ENCODE results near the gene SEMA5B.

Gene SEMA5B

DNA sequence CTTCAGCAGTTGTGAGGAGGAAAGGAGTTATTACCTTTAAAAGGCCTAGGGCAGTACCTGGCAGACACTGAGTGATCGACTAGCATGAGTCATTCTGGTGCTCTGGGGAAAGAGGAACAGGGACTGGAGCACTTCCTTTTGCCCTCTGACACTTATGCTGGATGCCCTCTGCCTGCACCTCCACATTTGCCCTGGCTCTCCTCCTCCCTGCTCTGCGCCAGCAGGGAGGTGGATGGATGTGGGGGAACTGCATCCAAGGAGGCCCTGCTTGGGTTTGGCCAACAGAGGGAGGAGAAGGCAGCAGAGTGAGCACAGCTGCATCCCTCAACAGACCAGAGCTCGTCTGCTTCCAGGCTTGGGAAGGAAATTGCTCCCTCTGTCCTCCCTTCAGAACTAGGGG lies 75.0 kb downstream of the SEMA5B start:
- no peak overlapping the region for H3K9ac ChIP-seq (ENCODE audit: insufficient read length, low read depth)
- peaks cover 6% of the 10 kb centered on the region; the same call in 1 of the 2 replicates for H3K9me3 ChIP-seq (ENCODE audit: insufficient read depth, low read length)
- no peaks in the 10 kb centered on the region for H3K36me3 ChIP-seq (ENCODE audit: insufficient read depth, insufficient read length, low read length)
- no peak for DNase-seq (ENCODE audit: low read depth, low spot score)
- H3K4me3 ChIP-seq (ENCODE audit: insufficient read length, low read depth), result no peak overlapping the region
- peaks cover 22% of the 10 kb centered on the region for H3K4me1 ChIP-seq (ENCODE audit: insufficient read depth, insufficient read length)
- TF ChIP-seq YY1 (IDR thresholded peaks at IDR 0.05; ENCODE audit: insufficient read depth, insufficient read length), result no peak
- no peak for TF ChIP-seq ZNF274 (IDR thresholded peaks at IDR 0.05; ENCODE audit: low read depth, low read length)
- TF ChIP-seq SUZ12 (IDR thresholded peaks at IDR 0.05; ENCODE audit: extremely low read depth, insufficient read depth, insufficient read length), result no peak
- H3K27me3 ChIP-seq (ENCODE audit: insufficient read depth, insufficient read length), result no peaks in the 10 kb centered on the region

DNA sequence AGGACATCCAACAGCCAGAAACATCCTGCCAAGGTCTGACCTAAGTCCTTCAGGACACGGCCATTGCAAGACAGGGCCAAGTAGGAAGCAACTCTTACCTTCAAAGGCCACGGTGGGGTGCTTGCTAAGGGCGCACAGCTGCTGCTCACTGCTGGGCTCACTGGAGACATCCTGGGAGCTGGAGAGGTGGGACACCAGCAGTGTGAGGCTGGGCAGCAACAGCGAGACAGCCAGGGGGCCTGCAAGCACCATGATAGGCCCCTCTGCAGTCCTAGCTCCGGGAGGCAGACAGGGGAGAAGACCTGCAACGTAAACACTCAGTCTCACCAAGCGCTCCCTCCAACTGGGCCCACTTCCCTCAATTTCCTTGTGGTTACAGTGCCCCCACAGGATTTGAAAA lies 79.2 kb downstream of the SEMA5B start:
- no peak overlapping the region for H3K9ac ChIP-seq (ENCODE audit: insufficient read length, low read depth)
- H3K27me3 ChIP-seq (ENCODE audit: insufficient read depth, insufficient read length), result no peaks in the 10 kb centered on the region
- H3K4me3 ChIP-seq (ENCODE audit: insufficient read length, low read depth), result no peak overlapping the region
- H3K4me1 ChIP-seq (ENCODE audit: insufficient read depth, insufficient read length), result peaks cover 12% of the 10 kb centered on the region
- TF ChIP-seq YY1 (IDR thresholded peaks at IDR 0.05; ENCODE audit: insufficient read depth, insufficient read length) (no peak), ZNF274 (IDR thresholded peaks at IDR 0.05; ENCODE audit: low read depth, low read length) (no peak), SUZ12 (IDR thresholded peaks at IDR 0.05; ENCODE audit: extremely low read depth, insufficient read depth, insufficient read length) (no peak)
- no peaks in the 10 kb centered on the region for H3K36me3 ChIP-seq (ENCODE audit: insufficient read depth, insufficient read length, low read length)
- H3K9me3 ChIP-seq (ENCODE audit: insufficient read depth, low read length), result peaks cover 6% of the 10 kb centered on the region; the same call in 1 of the 2 replicates
- no peak for DNase-seq (ENCODE audit: low read depth, low spot score)

DNA sequence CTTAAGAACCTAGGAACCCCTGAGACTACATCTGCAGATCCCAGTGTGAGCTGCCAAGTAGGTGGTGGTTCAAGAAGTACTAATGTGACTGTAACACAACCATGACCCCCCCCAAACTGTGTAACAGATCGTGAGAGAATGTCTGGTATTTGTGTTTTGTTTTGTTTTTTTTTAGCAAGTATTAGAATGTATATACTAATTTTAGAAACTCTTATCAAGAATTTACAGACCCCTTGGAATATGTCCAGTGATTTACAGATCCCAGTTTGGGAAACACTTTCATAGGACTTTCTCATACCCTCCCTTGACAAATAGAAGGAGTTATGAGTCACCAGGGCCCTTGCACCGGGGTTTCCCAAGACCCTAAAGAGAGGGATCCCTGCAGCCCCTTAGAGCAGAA lies 79.8 kb downstream of the SEMA5B start:
- H3K36me3 ChIP-seq (ENCODE audit: insufficient read depth, insufficient read length, low read length), result no peaks in the 10 kb centered on the region
- TF ChIP-seq YY1 (IDR thresholded peaks at IDR 0.05; ENCODE audit: insufficient read depth, insufficient read length) (no peak), ZNF274 (IDR thresholded peaks at IDR 0.05; ENCODE audit: low read depth, low read length) (no peak), SUZ12 (IDR thresholded peaks at IDR 0.05; ENCODE audit: extremely low read depth, insufficient read depth, insufficient read length) (no peak)
- H3K27me3 ChIP-seq (ENCODE audit: insufficient read depth, insufficient read length), result no peaks in the 10 kb centered on the region
- H3K4me3 ChIP-seq (ENCODE audit: insufficient read length, low read depth), result no peak overlapping the region
- peaks cover 6% of the 10 kb centered on the region; the same call in 1 of the 2 replicates for H3K9me3 ChIP-seq (ENCODE audit: insufficient read depth, low read length)
- no peak for DNase-seq (ENCODE audit: low read depth, low spot score)
- H3K9ac ChIP-seq (ENCODE audit: insufficient read length, low read depth), result no peak overlapping the region
- peaks cover 16% of the 10 kb centered on the region for H3K4me1 ChIP-seq (ENCODE audit: insufficient read depth, insufficient read length)

DNA sequence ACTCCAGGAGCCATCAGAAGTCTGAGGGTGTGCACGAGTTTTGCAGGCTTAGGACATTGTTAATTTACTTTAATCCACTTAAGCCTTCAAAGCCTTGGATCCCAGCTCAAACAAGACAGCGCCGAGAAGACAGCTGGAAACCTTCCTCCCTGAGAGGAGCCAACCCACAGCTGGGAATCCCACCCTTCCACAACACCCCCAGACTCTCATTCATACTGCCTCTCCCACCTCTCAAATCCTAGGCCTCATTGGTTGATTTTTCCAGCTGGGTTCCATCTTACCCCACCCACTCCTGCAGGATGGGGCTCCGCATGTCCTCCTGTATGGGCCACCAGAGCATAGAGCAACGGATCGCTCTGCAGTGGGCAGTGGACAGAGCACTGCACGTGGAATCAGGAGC lies 80.4 kb downstream of the SEMA5B start:
- Histone ChIP-seq H3K4me3 (ENCODE audit: insufficient read length, low read depth) (no peak overlapping the region), H3K27me3 (ENCODE audit: insufficient read depth, insufficient read length) (no peaks in the 10 kb centered on the region), H3K36me3 (ENCODE audit: insufficient read depth, insufficient read length, low read length) (no peaks in the 10 kb centered on the region), H3K9ac (ENCODE audit: insufficient read length, low read depth) (no peak overlapping the region), H3K9me3 (ENCODE audit: insufficient read depth, low read length) (peaks cover 6% of the 10 kb centered on the region; the same call in 1 of the 2 replicates), H3K4me1 (ENCODE audit: insufficient read depth, insufficient read length) (peaks cover 11% of the 10 kb centered on the region)
- no peak for DNase-seq (ENCODE audit: low read depth, low spot score)
- TF ChIP-seq ZNF274 (IDR thresholded peaks at IDR 0.05; ENCODE audit: low read depth, low read length) (no peak), SUZ12 (IDR thresholded peaks at IDR 0.05; ENCODE audit: extremely low read depth, insufficient read depth, insufficient read length) (no peak), YY1 (IDR thresholded peaks at IDR 0.05; ENCODE audit: insufficient read depth, insufficient read length) (no peak)

DNA sequence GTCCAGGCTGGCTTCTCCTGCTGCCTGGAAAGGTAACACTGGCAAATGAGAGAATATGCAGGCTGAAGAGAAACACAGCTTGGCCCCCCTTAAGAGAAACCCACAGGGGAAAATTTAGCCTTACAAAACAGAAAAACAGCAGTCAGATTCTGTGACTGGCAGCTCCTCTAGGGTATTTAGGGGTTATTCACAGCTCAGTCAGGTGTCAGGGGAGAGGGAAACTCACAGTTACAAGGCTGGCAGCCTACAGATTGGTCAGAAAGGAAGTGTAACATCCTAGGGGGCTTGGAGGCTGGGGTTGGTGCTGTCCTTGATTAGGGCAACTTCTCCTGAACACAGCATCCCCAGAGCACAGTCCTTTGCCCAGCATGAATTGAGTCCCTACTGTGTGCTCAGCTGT lies 81.4 kb downstream of the SEMA5B start:
- no peak for DNase-seq (ENCODE audit: low read depth, low spot score)
- no peaks in the 10 kb centered on the region for H3K27me3 ChIP-seq (ENCODE audit: insufficient read depth, insufficient read length)
- H3K9ac ChIP-seq (ENCODE audit: insufficient read length, low read depth), result no peak overlapping the region
- TF ChIP-seq YY1 (IDR thresholded peaks at IDR 0.05; ENCODE audit: insufficient read depth, insufficient read length) (no peak), SUZ12 (IDR thresholded peaks at IDR 0.05; ENCODE audit: extremely low read depth, insufficient read depth, insufficient read length) (no peak), ZNF274 (IDR thresholded peaks at IDR 0.05; ENCODE audit: low read depth, low read length) (no peak)
- no peaks in the 10 kb centered on the region for H3K36me3 ChIP-seq (ENCODE audit: insufficient read depth, insufficient read length, low read length)
- peaks cover 11% of the 10 kb centered on the region for H3K4me1 ChIP-seq (ENCODE audit: insufficient read depth, insufficient read length)
- H3K9me3 ChIP-seq (ENCODE audit: insufficient read depth, low read length), result 0 out of 2 replicates have a peak, but pooled peaks cover 6% of the 10 kb centered on the region
- H3K4me3 ChIP-seq (ENCODE audit: insufficient read length, low read depth), result no peak overlapping the region

DNA sequence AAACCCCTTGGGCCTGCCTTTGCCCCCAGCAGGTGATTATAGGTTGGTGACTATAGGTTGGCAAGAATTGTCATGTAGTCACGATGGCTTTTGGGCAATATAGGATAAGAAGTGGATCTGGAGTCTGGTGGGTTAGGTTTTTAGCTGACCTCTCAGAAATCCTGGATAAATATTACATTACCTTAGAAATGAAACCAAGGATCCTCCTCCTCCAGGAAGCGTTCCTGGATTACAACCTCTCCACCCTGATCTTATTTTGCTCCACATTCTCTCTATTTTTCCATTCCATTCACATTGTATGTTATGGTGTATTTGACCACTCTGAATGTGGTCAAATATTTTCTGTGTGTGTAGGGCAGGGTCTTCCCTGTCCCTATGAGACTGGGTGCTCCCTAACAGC lies 82.3 kb downstream of the SEMA5B start:
- Histone ChIP-seq H3K9ac (ENCODE audit: insufficient read length, low read depth) (no peak overlapping the region), H3K9me3 (ENCODE audit: insufficient read depth, low read length) (no peaks in the 10 kb centered on the region), H3K36me3 (ENCODE audit: insufficient read depth, insufficient read length, low read length) (no peaks in the 10 kb centered on the region), H3K27me3 (ENCODE audit: insufficient read depth, insufficient read length) (no peaks in the 10 kb centered on the region), H3K4me3 (ENCODE audit: insufficient read length, low read depth) (no peak overlapping the region), H3K4me1 (ENCODE audit: insufficient read depth, insufficient read length) (peaks cover 11% of the 10 kb centered on the region)
- DNase-seq (ENCODE audit: low read depth, low spot score), result no peak
- TF ChIP-seq SUZ12 (IDR thresholded peaks at IDR 0.05; ENCODE audit: extremely low read depth, insufficient read depth, insufficient read length) (no peak), YY1 (IDR thresholded peaks at IDR 0.05; ENCODE audit: insufficient read depth, insufficient read length) (no peak), ZNF274 (IDR thresholded peaks at IDR 0.05; ENCODE audit: low read depth, low read length) (no peak)

DNA sequence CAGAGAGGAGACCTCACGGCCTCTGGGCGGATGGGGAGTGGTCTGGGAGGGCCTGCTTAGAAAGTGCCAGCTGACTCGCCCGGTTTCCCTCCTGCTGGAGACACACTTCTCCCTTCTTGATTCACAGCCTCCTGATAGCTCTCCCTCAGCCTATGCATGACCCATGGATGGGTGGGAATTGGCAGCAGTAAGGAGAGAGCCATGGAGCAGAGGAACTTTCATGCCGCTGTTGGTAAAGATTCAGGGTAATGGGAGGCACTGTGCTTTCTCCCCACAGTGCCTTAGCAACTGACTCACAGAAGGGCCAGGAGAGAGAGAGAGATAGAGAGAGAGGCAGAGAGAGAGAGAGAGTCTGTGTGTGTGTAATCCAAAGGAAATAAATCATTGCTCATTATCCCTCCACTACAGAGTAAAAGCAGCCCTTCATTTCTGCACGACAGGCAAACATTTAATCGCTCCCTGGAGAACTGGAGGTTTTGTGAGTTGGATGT lies 82.8 kb downstream of the SEMA5B start:
- no peak overlapping the region for H3K4me3 ChIP-seq (ENCODE audit: insufficient read length, low read depth)
- no peaks in the 10 kb centered on the region for H3K27me3 ChIP-seq (ENCODE audit: insufficient read depth, insufficient read length)
- H3K36me3 ChIP-seq (ENCODE audit: insufficient read depth, insufficient read length, low read length), result no peaks in the 10 kb centered on the region
- no peak for DNase-seq (ENCODE audit: low read depth, low spot score)
- H3K4me1 ChIP-seq (ENCODE audit: insufficient read depth, insufficient read length), result peaks cover 11% of the 10 kb centered on the region
- H3K9ac ChIP-seq (ENCODE audit: insufficient read length, low read depth), result no peak overlapping the region
- no peaks in the 10 kb centered on the region for H3K9me3 ChIP-seq (ENCODE audit: insufficient read depth, low read length)
- no peak for TF ChIP-seq YY1 (IDR thresholded peaks at IDR 0.05; ENCODE audit: insufficient read depth, insufficient read length)
- TF ChIP-seq ZNF274 (IDR thresholded peaks at IDR 0.05; ENCODE audit: low read depth, low read length), result no peak
- no peak for TF ChIP-seq SUZ12 (IDR thresholded peaks at IDR 0.05; ENCODE audit: extremely low read depth, insufficient read depth, insufficient read length)

All from NT2/D1 (cell line).